Ishikawa (cell line): Measurements from ENCODE around the gene NTM.

Experiments used
- CEBPB ChIP-seq: IDR thresholded peaks from 2 replicates; pipeline ENCODE4 v1.6.1; 2012
- CREB1 ChIP-seq: IDR thresholded peaks from 2 replicates; pipeline ENCODE4 v1.6.1; 2012; ENCODE audit warnings: low read depth
- EGR1 ChIP-seq: IDR thresholded peaks from 2 replicates; pipeline ENCODE4 v1.6.1; 2012
- EP300 ChIP-seq: IDR thresholded peaks from 2 replicates; pipeline ENCODE4 v1.6.1; 2012; ENCODE audit warnings: borderline replicate concordance
- FOXM1 ChIP-seq: IDR thresholded peaks from 2 replicates; pipeline ENCODE4 v1.6.1; 2012; ENCODE audit warnings: low read depth, borderline replicate concordance
- NFIC ChIP-seq: IDR thresholded peaks from 2 replicates; pipeline ENCODE4 v1.6.1; 2012
- RAD21 ChIP-seq: IDR thresholded peaks from 2 replicates; pipeline ENCODE4 v1.6.1; 2012; ENCODE audit warnings: low read depth
- REST ChIP-seq: IDR thresholded peaks from 2 replicates; pipeline ENCODE4 v1.6.1; 2012; ENCODE audit warnings: low read depth, mild to moderate bottlenecking
- TAF1 ChIP-seq: IDR thresholded peaks from 2 replicates; pipeline ENCODE4 v1.6.1; 2012; ENCODE audit warnings: low read depth, mild to moderate bottlenecking
- TCF12 ChIP-seq: IDR thresholded peaks from 2 replicates; pipeline ENCODE4 v1.6.1; 2012; ENCODE audit warnings: low read depth
- TEAD4 ChIP-seq: IDR thresholded peaks from 2 replicates; pipeline ENCODE4 v1.6.1; 2012
- USF1 ChIP-seq: IDR thresholded peaks from 2 replicates; pipeline ENCODE4 v1.6.1; 2012
- YY1 ChIP-seq: IDR thresholded peaks from 2 replicates; pipeline ENCODE4 v1.6.1; 2012; ENCODE audit warnings: low read depth
- ZBTB7A ChIP-seq: IDR thresholded peaks from 2 replicates; pipeline ENCODE4 v1.6.1; 2012; ENCODE audit warnings: low read depth
- TF ChIP-seq, protein P1 (sequence below): IDR thresholded peaks from 2 replicates; pipeline ENCODE4 v1.6.1; 2012

NTM gene

DNA sequence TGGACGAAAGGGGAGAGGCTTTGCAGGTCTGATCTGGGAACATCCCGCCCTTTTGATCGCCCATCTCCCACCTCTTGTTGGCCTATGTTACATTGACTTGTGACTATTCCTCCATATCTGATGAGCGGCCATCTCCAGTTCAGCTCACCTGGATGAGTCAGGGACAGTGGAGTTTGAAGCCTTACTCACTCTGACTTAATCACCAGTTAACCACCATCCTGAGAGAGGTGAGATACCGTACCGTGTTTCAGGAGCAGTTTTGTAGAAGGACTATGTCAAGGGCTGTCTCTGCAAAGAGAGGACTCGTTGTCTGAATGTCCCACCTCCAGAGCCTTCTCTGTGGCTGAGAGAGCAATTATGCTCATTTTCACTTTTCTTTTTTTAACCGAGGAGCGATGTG, 771.7 kb downstream of the NTM start:
- TF ChIP-seq REST (no peak), USF1 (no peak), YY1 (no peak), ZBTB7A (no peak), TCF12 (no peak), EGR1 (no peak), EP300 (no peak), FOXM1 (no peak)
- TF ChIP-seq, protein P1, sequence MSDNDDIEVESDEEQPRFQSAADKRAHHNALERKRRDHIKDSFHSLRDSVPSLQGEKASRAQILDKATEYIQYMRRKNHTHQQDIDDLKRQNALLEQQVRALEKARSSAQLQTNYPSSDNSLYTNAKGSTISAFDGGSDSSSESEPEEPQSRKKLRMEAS, result no peak

DNA sequence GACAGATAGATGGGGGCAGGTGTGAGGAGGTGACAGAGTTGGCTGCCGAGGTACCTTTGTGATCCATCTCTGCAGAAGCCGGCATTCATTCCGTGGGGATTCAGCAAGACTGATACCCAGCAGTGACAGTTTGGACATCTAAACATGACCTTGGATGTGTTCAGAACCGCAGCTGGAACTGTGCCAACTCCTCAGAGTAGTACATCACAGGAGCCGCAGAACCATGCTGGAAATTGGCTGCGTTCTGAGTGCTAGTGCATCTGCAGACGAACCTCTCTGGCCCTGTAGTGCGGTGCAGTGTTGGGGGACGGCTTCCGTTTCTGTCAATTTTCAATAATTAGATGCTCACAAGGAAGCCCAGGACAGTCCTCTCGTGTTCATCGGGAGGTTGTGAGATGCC, 772.1 kb downstream of the NTM start:
- no peak for TF ChIP-seq CEBPB
- TF ChIP-seq, protein P1, result no peak
- no peak for TF ChIP-seq CREB1
- no peak for TF ChIP-seq USF1
- TF ChIP-seq ZBTB7A, result no peak
- TF ChIP-seq FOXM1, result no peak
- no peak for TF ChIP-seq YY1
- TF ChIP-seq REST, result no peak
- no peak for TF ChIP-seq NFIC
- TF ChIP-seq TEAD4, result no peak
- TF ChIP-seq EP300, result no peak
- no peak for TF ChIP-seq EGR1
- TF ChIP-seq RAD21, result no peak
- no peak for TF ChIP-seq TAF1

- TF ChIP-seq YY1 (no peak), RAD21 (no peak), TEAD4 (no peak), ZBTB7A (no peak), TCF12 (no peak), FOXM1 (no peak), CREB1 (no peak), REST (no peak), CEBPB (no peak), USF1 (no peak), EP300 (no peak), NFIC (no peak), EGR1 (no peak), TAF1 (no peak)
Measured at GRCh38 chr11:132147464-132147863, 777.0 kb downstream of the NTM start.

DNA sequence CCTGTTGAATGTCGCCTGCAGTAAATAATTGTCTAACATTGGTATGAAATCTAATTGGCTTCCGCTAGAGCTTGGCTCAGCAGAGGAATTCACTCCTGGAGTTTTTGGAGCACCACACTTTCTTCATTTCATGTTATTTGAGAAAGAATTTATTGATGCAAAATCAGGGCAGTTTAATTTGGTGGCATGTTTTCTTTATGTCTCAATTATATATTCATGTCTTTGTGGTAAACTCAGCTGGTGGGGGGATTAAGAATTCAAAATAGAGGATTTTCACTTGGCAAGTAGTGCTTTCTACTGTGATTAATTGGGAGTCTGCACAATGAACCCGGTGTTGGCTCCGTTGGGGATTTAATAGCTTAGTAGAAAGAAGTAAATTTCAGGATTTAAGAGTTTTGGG, 784.4 kb downstream of the NTM start:
- TF ChIP-seq NFIC (no peak), CEBPB (no peak), FOXM1 (no peak), RAD21 (no peak), USF1 (no peak), YY1 (no peak), CREB1 (no peak), REST (no peak), TCF12 (no peak), EP300 (no peak), ZBTB7A (no peak), TEAD4 (no peak), TAF1 (no peak), EGR1 (no peak)
- TF ChIP-seq, protein P1, result no peak
